MCF 10A (cell line): Measurements from ENCODE around the gene AVPI1. TPM values are rescaled to one million over a fixed set of nuclear protein-coding genes. Genes with fewer than 3 reads are reported as not detected.

Experiments used
- Bru-seq: library from RNA; stranded (reverse); fragments of 400-500 nt; gene quantifications from one replicate; lab custom pipeline; 2021; lab: Mats Ljungman, UMichigan
- BruChase-seq, 2 experiments: library from RNA; stranded (reverse); fragments of 400-500 nt; gene quantifications; one replicate each; lab custom pipeline; 2021; lab: Mats Ljungman, UMichigan
- BruUV-seq: library from RNA; stranded (reverse); fragments of 400-500 nt; replicated peaks from 2 replicates; lab custom pipeline; 2021; lab: Mats Ljungman, UMichigan
- CTCF ChIA-PET: fragments of 300-600 bp; sonication (Branson Sonifier 250); formaldehyde crosslinking; extraction: SDS; loops from one replicate; lab custom pipeline; 2021; ENCODE audit warnings: antibody characterized with exemption, inconsistent platforms; lab: Yijun Ruan, JAX
- POLR2A ChIA-PET: fragments of 300-600, 350-650 bp; sonication (Branson Sonifier 250); formaldehyde crosslinking; extraction: SDS; loops from one replicate; lab custom pipeline; 2020; ENCODE audit warnings: antibody characterized with exemption, inconsistent platforms; lab: Yijun Ruan, JAX
- DNase-seq: peaks from one replicate; pipeline ENCODE4 v3.0.0-alpha.2; 2018; ENCODE audit not compliant: unreplicated experiment
- H3K27ac Mint-ChIP-seq: one replicate; pipeline ENCODE4 v1.8.0; 2022; ENCODE audit warnings: mild to moderate bottlenecking, low read depth, mixed read lengths; ENCODE audit not compliant: unreplicated experiment
- H3K27me3 Mint-ChIP-seq: one replicate; pipeline ENCODE4 v1.8.0; 2022; ENCODE audit warnings: mixed read lengths; ENCODE audit not compliant: insufficient read depth, unreplicated experiment
- H3K36me3 Mint-ChIP-seq: one replicate; pipeline ENCODE4 v1.8.0; 2022; ENCODE audit warnings: mild to moderate bottlenecking, moderate library complexity, mixed read lengths; ENCODE audit not compliant: insufficient read depth, unreplicated experiment
- H3K4me1 Mint-ChIP-seq: one replicate; pipeline ENCODE4 v1.8.0; 2022; ENCODE audit warnings: mixed read lengths; ENCODE audit not compliant: insufficient read depth, unreplicated experiment
- H3K4me3 Mint-ChIP-seq: one replicate; pipeline ENCODE4 v1.8.0; 2022; ENCODE audit warnings: mild to moderate bottlenecking, moderate library complexity, mixed read lengths; ENCODE audit not compliant: unreplicated experiment
- H3K9me3 Mint-ChIP-seq: one replicate; pipeline ENCODE4 v1.8.0; 2022; ENCODE audit warnings: mixed read lengths; ENCODE audit not compliant: unreplicated experiment
- intact Hi-C: fragments of 100-400 bp; cut with micrococcal nuclease; formaldehyde crosslinking; loops from 2 replicates; pipeline ENCODE4 v1.14.1; 2022
- long read RNA-seq: library from polyadenylated mRNA; stranded (forward); transcript quantifications from one replicate; pipeline ENCODE4 v2.0.0, GENCODE V29; 2022
- total RNA-seq: library from RNA; stranded (reverse); gene quantifications from 2 replicates; pipeline ENCODE4 v1.2.3, GENCODE V29; 2022
- TF ChIP-seq, protein P1 (sequence below): fragments of 200-600 bp; IDR thresholded peaks from one replicate; pipeline ENCODE4 v1.8.0; 2022; ENCODE audit warnings: antibody characterized with exemption, mild to moderate bottlenecking; ENCODE audit not compliant: unreplicated experiment

AVPI1 gene
- total RNA-seq, result 276 and 305 TPM in 2 replicates
- percentile 97 among the genes with signal in this experiment for Bru-seq, nascent RNA
- BruChase-seq, experiment 1, labeled RNA remaining after a 6-hour chase, result percentile 93 among the genes with signal in this experiment
- percentile 94 among the genes with signal in this experiment for BruChase-seq, experiment 2, labeled RNA remaining after a 2-hour chase
- long read RNA-seq, transcript AVPI1-201 (3 exons, 1,457 nt), result major isoform, 465 of 871 reads
- long read RNA-seq, partial matches to known transcripts, result 10 of 871 reads
- long read RNA-seq, other reads (novel, unspliced or antisense), result 396 of 871 reads

- no peaks in the 10 kb centered on the region for H3K27me3 Mint-ChIP-seq
- intact Hi-C loops, result loop anchor here (2.0 to 5.0 kb wide), 3 partner anchors 14 to 45 kb away; partner anchors contain the start of gene PI4K2A
- H3K36me3 Mint-ChIP-seq, result peaks cover 48% of the 10 kb centered on the region
- ChIA-PET CTCF (interaction anchor here (0.7 to 11.1 kb wide), 18 partner anchors 10 to 115 kb away, joined by 3 to 113 read pairs (median 5); partner anchors contain the start of genes MARVELD1 and ZFYVE27), POLR2A (interaction anchor here (0.6 to 24.4 kb wide), 36 partner anchors 10 to 1933 kb away, joined by 3 to 915 read pairs (median 4); partner anchors contain the start of genes FRAT2, MARVELD1, PI4K2A and R3HCC1L)
- TF ChIP-seq, protein P1, sequence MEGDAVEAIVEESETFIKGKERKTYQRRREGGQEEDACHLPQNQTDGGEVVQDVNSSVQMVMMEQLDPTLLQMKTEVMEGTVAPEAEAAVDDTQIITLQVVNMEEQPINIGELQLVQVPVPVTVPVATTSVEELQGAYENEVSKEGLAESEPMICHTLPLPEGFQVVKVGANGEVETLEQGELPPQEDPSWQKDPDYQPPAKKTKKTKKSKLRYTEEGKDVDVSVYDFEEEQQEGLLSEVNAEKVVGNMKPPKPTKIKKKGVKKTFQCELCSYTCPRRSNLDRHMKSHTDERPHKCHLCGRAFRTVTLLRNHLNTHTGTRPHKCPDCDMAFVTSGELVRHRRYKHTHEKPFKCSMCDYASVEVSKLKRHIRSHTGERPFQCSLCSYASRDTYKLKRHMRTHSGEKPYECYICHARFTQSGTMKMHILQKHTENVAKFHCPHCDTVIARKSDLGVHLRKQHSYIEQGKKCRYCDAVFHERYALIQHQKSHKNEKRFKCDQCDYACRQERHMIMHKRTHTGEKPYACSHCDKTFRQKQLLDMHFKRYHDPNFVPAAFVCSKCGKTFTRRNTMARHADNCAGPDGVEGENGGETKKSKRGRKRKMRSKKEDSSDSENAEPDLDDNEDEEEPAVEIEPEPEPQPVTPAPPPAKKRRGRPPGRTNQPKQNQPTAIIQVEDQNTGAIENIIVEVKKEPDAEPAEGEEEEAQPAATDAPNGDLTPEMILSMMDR, result no peak
- DNase-seq, result peak; percentile 99
- BruUV-seq, result no TSS peak
- H3K4me3 Mint-ChIP-seq, result peak within 1 kb of the TSS; percentile 91
- H3K9me3 Mint-ChIP-seq, result no peaks in the 10 kb centered on the region
- H3K4me1 Mint-ChIP-seq, result peaks cover 23% of the 10 kb centered on the region
- H3K27ac Mint-ChIP-seq, result peak within 1 kb of the TSS; percentile 93
These were observed at the start of gene AVPI1 for GRCh38 chr10:97686962-97687784. Gene AVPI1 (minus strand): TSS chr10:97687241. CDS start chr10:97679905, 7,336 bp downstream.

DNA sequence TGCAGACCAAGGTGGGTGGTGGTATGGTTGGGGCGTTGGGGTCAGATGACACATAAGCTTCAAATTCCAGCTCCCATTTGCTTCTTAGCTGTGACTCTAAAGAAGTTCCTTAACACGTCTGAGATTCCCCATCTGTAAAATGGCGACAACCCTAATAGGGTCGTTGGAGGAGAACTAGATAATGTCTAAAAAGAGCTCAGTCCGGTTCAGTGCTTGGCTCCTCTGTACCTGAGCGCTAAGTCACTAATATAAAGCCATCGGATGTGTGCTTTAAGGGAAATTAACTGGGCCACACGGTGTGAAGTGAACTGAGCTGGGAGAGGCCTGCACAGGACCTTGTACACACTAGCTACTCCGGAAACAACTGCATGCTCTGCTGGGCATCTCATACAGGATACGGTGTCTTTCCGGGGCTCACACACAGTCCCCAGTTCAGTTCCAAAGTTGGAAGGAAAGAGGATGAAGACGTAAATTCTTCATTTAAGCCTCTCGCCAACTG, 49.4 kb upstream of the AVPI1 start:
- peaks cover 38% of the 10 kb centered on the region for H3K36me3 Mint-ChIP-seq
- POLR2A ChIA-PET, result interaction anchor here (0.5 to 15.6 kb wide), 34 partner anchors 9 to 1884 kb away, joined by 3 to 539 read pairs (median 3); partner anchors contain the start of genes ANKRD2, AVPI1, GOT1 and MARVELD1
- H3K27ac Mint-ChIP-seq, result peak overlapping the region; percentile 89
- CTCF ChIA-PET, result interaction anchor here (0.6 to 15.8 kb wide), 9 partner anchors 10 to 684 kb away, joined by 3 to 847 read pairs (median 5); partner anchors contain the start of genes AVPI1 and MARVELD1
- no peak for DNase-seq
- H3K4me3 Mint-ChIP-seq, result peak overlapping the region; percentile 82
- TSS peak; percentile 72 for BruUV-seq
- peaks cover 24% of the 10 kb centered on the region for H3K4me1 Mint-ChIP-seq
- intact Hi-C loops, result no loop called here
- TF ChIP-seq, protein P1, result no peak
- H3K9me3 Mint-ChIP-seq, result no peaks in the 10 kb centered on the region
- no peaks in the 10 kb centered on the region for H3K27me3 Mint-ChIP-seq

DNA sequence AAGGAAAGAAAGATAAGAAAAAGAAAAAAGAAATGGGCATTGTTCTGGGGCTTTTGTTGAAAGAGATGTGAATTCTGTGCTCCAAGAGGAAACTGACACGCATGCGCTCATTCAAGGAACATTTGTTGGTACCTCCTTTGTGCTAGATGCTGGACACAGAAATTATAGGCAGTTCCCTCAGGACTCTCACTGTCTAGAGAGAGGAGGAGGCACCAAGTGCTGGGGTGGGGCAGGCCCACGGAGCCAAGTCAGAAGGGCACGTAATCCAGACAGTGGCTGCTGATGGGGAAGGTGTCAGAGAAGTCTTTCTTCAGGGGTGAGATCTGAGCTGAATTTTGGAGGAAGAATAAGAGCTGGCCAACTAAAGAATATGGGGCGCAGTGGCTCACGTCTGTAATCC, 47.0 kb upstream of the AVPI1 start:
- no peaks in the 10 kb centered on the region for H3K9me3 Mint-ChIP-seq
- H3K4me1 Mint-ChIP-seq, result peaks cover 17% of the 10 kb centered on the region
- no TSS peak for BruUV-seq
- TF ChIP-seq, protein P1, result no peak
- intact Hi-C loops, result loop anchor here (5.0 kb wide), 1 partner anchor 162 kb away; the partner anchor contains the start of gene ANKRD2
- H3K36me3 Mint-ChIP-seq, result peaks cover 14% of the 10 kb centered on the region
- H3K4me3 Mint-ChIP-seq, result no peak overlapping the region
- H3K27ac Mint-ChIP-seq, result no peak overlapping the region
- no peak for DNase-seq
- H3K27me3 Mint-ChIP-seq, result no peaks in the 10 kb centered on the region
- ChIA-PET POLR2A (interaction anchor here (1.2 to 15.6 kb wide), 7 partner anchors 9 to 121 kb away, joined by 4 to 539 read pairs (median 14); partner anchors contain the start of genes AVPI1 and MARVELD1), CTCF (interaction anchor here (0.6 to 15.8 kb wide), 10 partner anchors 10 to 121 kb away, joined by 3 to 847 read pairs (median 12); partner anchors contain the start of genes AVPI1 and MARVELD1)
